GM18520 (cell line): ENCODE results near the gene MAGEA8.
"Not testable (repeated sequence)": the region's sequence is repeated elsewhere in the genome, so short reads cannot be mapped to it uniquely, and the experiment has no call there.

Experiments
- ATAC-seq: cut with Tn5 transposase; IDR thresholded peaks from one replicate; pipeline ENCODE4 v1.9.1; 2021; ENCODE audit not compliant: unreplicated experiment

The MAGEA8 gene

GRCh38 chrX:149881081-149881711 is at the start of gene MAGEA8:
TSS of gene MAGEA8 (plus strand) at chrX:149881183. CDS start at chrX:149884273, 3,090 bp downstream.
- no peak for ATAC-seq

DNA sequence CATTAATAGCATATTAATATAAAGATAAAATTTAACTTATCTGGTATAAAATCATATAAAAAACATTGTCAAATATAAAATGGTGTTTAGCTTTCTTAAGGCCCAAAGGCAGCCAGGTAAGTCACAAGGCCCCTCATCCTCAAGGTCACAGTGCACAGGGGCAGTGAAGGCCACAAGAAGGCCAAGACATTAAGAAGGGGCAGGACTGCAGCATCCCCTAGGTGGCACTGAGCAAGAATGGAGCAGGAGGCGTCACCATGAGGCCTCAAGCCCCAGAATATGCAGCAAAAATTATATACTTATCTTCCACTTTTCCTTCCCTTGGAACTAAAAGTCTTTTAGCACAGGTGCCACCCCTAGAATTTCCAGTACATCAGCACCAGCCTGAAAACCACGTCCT is 49.5 kb upstream of the MAGEA8 start:
- no peak for ATAC-seq

- ATAC-seq: not testable (repeated sequence)
Observed at GRCh38 chrX:149836728-149837127, 44.3 kb upstream of the MAGEA8 start.

GRCh38 chrX:149837167-149837566 is 43.8 kb upstream of the MAGEA8 start:
- ATAC-seq: no peak

- ATAC-seq: peak; percentile 60
Observed at GRCh38 chrX:149837639-149838038, 43.3 kb upstream of the MAGEA8 start.

DNA sequence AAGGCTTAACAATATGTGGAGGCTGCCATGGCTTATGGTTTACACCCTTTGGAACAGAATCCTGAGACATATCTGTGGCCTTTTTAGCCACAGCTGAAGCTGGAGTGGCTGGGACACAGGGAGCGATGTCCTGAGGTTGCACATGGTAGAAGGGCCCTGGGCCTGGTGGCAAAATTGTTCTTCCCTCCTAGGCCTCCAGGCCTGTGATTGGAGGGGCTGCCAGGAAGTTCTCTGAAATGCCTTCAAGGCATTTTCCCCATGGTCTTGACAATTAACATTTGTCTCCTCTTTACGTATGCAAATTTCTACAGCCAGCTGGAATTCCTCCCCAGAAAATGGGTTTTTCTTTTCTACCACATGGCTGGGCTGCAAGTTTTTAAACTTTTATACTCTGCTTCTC is 39.1 kb upstream of the MAGEA8 start:
- ATAC-seq: no peak

- ATAC-seq: no peak
Observed at GRCh38 chrX:149845385-149845784, 35.6 kb upstream of the MAGEA8 start.

DNA sequence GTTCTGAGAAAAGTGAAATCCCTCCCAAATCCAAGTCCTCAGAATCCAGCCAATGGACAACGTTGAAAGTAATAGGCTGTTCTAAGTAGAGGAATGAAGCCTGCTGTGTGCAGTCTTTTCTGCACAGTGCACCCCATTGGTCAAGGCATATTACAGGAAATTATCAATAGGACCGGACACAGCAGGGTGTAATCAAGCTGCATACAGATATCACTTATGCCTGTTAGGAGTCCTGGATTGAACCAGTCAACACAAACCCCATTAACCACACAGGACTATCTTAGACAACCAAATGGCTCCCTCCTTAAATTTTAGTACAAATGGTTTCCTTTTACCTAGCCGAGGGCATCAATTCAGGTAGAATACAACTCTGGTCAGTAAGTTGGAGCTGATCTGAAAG is 34.2 kb upstream of the MAGEA8 start:
- no peak for ATAC-seq

DNA sequence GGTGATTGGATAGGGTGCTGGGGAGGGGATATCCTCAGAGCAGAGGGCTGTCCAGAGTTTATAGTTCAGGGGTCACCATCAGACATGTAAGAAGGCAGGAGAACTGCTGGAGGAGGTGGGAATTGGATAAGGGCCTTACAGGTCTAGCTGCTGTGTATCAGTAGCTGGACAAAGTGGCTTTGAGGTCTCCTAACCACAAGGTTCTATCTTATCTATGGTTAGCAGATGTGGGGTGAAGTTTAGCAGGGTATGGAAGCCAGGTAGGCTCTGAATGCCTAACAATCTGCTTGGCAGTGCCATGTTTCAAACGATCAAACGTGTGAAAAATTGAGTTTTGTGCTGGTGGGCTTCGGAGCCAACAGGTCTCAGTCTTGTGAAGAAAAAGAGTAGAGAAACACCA is 32.1 kb upstream of the MAGEA8 start:
- ATAC-seq: no peak

DNA sequence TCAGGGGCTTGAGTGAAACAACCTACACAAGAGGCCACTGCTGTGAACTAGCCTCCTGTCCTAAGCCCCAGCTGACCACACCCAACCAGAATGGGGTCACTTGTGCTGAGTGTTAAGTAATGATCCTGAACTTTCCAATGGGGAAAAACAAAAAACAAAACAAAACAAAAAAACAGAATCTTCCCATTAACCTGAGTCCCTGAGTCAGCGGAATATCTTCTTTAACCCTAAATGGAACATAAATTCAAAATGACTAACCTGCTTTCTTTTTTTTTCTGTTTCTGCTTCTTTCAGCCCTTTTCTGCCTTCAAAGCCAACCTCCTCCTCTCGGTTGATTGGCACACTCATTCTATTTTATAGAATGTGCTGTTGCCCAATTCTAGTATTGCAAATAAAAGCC is 31.2 kb upstream of the MAGEA8 start:
- no peak for ATAC-seq

GRCh38 chrX:149851864-149852263 is 29.1 kb upstream of the MAGEA8 start:
- ATAC-seq: no peak

DNA sequence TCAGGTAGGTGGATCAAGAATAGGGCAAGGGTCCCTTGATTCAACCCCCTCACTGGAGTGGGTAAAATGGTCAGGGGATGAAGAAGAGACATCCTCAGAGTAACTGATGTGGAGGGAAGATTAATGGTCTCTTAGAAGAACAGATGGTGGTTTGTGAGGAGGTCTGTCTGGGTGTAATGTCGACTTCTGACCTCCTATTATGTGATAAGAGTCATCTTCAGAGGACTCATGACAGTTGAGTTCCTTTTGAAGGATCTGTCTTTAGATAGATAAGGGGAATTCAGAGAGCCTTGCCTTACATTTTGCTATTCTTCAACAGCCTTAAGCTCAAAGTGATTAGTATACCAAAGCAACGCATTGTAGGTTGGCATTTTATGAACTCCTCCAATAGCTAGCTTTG is 27.1 kb upstream of the MAGEA8 start:
- ATAC-seq: no peak

- no peak for ATAC-seq
Observed at GRCh38 chrX:149858592-149858991, 22.4 kb upstream of the MAGEA8 start.

DNA sequence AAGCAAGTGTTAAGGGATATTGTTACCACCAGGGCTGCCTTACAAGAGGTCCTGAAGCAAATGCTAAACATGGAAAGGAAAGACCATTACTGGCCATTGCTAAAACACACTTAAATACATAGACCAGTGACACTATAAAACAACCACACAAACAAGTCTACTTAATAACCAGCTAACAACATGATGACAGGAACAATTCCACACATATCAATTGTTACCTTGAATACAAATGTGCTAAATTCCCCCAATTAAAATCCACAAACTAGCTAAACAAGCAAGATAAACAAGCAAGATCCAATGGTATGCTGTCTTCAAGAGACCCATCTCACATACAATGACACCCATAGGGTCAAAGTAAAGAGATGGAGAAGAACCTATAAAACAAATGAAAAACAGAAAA is 20.5 kb upstream of the MAGEA8 start:
- ATAC-seq: no peak

GRCh38 chrX:149865390-149865789 is 15.6 kb upstream of the MAGEA8 start:
- no peak for ATAC-seq

DNA sequence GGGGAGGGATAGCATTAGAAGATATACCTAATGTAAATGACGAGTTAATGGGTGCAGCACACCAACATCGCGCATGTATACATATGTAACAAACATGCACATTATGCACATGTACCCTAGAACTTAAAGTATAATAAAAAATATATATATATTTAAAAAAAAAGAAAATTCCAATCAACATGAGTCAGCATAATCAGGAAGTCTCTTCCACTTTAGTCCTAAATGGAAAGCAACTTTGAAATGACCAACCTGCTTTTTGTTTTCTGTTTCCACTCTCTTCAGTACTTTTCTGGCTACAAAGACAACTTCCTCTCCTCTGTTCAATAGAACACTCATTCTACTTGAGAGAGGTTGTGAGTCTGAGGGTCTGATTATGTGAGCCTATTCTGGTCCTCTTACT is 13.5 kb upstream of the MAGEA8 start:
- ATAC-seq: no peak

GRCh38 chrX:149870840-149871239 is 10.1 kb upstream of the MAGEA8 start:
- no peak for ATAC-seq

GRCh38 chrX:149871433-149871832 is 9.6 kb upstream of the MAGEA8 start:
- no peak for ATAC-seq

- peak; percentile 91 for ATAC-seq
Observed at GRCh38 chrX:149871940-149872339, 9.0 kb upstream of the MAGEA8 start.

DNA sequence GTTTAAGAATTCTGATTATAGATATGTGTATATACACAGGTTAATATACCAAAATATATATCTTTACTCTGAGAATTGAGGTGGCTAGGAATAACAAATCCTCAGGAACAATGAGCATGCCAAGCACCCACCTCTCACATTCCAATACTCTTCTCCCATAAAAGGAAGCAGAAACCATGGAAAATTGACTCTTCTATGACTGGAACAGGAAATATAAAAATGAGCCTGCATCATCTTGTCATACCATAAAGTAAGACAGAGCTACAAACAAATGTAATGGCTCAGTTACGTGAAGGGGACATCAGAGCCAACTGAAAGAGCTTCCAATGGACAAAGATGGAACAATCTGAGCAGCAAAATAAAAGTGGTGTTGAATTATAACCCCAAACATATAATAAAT is 3.8 kb upstream of the MAGEA8 start:
- ATAC-seq: no peak

- no peak for ATAC-seq
Observed at GRCh38 chrX:149877636-149878035, 3.3 kb upstream of the MAGEA8 start.

- ATAC-seq: not testable (repeated sequence)
Observed at GRCh38 chrX:149890828-149891227, 9.8 kb downstream of the MAGEA8 start.

DNA sequence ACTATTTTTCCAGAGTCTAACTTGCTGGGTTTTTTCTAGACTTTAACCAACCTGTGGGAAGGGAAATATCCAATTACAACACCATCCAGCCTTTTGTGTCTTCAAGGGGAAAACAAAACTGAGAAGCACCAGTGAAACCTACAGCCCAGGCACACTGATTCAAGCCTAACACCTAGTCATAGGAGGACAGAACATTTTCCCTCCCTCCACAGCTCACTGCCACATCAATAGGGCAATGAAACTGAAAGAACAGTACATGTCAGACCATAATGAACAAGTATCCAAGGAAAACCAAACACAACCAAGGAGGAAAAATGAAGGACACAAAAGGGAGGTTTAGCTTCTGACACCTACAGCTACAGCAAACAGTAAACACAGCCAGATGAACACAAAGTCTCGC is 17.6 kb downstream of the MAGEA8 start:
- no peak for ATAC-seq
